ENCODE measurements around the gene SEMA4F. TPM values are rescaled to one million over a fixed set of nuclear protein-coding genes. Genes with fewer than 3 reads are reported as not detected.

SEMA4F gene
- total RNA-seq, 4 donors from 2014 or later, result 3.5 to 8.2 (median 4.6) TPM

- no peaks in the 10 kb centered on the region for H3K4me1 ChIP-seq
- no peak overlapping the region for H3K4me3 ChIP-seq
- H3K9me3 ChIP-seq, result no peaks in the 10 kb centered on the region
- no peak overlapping the region for H3K27ac ChIP-seq
- 83% methylated on average over 3 of the region's 3 CpGs for WGBS
- no peak for TF ChIP-seq POLR2AphosphoS5 (IDR thresholded peaks at IDR 0.05)
- TF ChIP-seq POLR2A (IDR thresholded peaks at IDR 0.05), result no peak
- no peak for TF ChIP-seq CTCF (IDR thresholded peaks at IDR 0.05)
- TF ChIP-seq EP300 (IDR thresholded peaks at IDR 0.05), result no peak
- H3K36me3 ChIP-seq, result no peaks in the 10 kb centered on the region
- no peak for DNase-seq (ENCODE audit: low spot score in 2 of 2)
- no peaks in the 10 kb centered on the region for H3K27me3 ChIP-seq
Observed at GRCh38 chr2:74632209-74632938, 21.7 kb upstream of the SEMA4F start.

GRCh38 chr2:74632939-74633312 is 21.1 kb upstream of the SEMA4F start:
- Histone ChIP-seq H3K4me1 (no peaks in the 10 kb centered on the region), H3K9me3 (no peaks in the 10 kb centered on the region), H3K4me3 (no peak overlapping the region), H3K27ac (no peak overlapping the region), H3K36me3 (no peaks in the 10 kb centered on the region), H3K27me3 (no peaks in the 10 kb centered on the region)
- no peak for TF ChIP-seq CTCF (IDR thresholded peaks at IDR 0.05)
- no peak for TF ChIP-seq POLR2AphosphoS5 (IDR thresholded peaks at IDR 0.05)
- TF ChIP-seq POLR2A (IDR thresholded peaks at IDR 0.05), result no peak
- TF ChIP-seq EP300 (IDR thresholded peaks at IDR 0.05), result no peak
- DNase-seq (ENCODE audit: low spot score in 2 of 2), result no peak

GRCh38 chr2:74639550-74639949 is 14.5 kb upstream of the SEMA4F start:
- Histone ChIP-seq H3K9me3 (no peaks in the 10 kb centered on the region), H3K4me3 (no peak overlapping the region), H3K27ac (no peak overlapping the region), H3K36me3 (no peaks in the 10 kb centered on the region), H3K4me1 (no peaks in the 10 kb centered on the region), H3K27me3 (peaks cover 6% of the 10 kb centered on the region)
- TF ChIP-seq POLR2AphosphoS5 (IDR thresholded peaks at IDR 0.05) (no peak), EP300 (IDR thresholded peaks at IDR 0.05) (no peak), POLR2A (IDR thresholded peaks at IDR 0.05) (no peak), CTCF (IDR thresholded peaks at IDR 0.05) (no peak)
- 80% methylated on average over 2 of the region's 2 CpGs for WGBS
- no peak for DNase-seq (ENCODE audit: low spot score in 2 of 2)

GRCh38 chr2:74645344-74645743 is 8.7 kb upstream of the SEMA4F start:
- Histone ChIP-seq H3K4me1 (no peaks in the 10 kb centered on the region), H3K36me3 (no peaks in the 10 kb centered on the region), H3K27me3 (peaks cover 25% of the 10 kb centered on the region), H3K4me3 (no peak overlapping the region), H3K9me3 (no peaks in the 10 kb centered on the region), H3K27ac (no peak overlapping the region)
- TF ChIP-seq CTCF (IDR thresholded peaks at IDR 0.05) (no peak), POLR2AphosphoS5 (IDR thresholded peaks at IDR 0.05) (no peak), POLR2A (IDR thresholded peaks at IDR 0.05) (no peak), EP300 (IDR thresholded peaks at IDR 0.05) (no peak)
- DNase-seq (ENCODE audit: low spot score in 2 of 2), result no peak
- WGBS, result 83% methylated on average over 4 of the region's 4 CpGs

- TF ChIP-seq EP300 (IDR thresholded peaks at IDR 0.05) (no peak), POLR2AphosphoS5 (IDR thresholded peaks at IDR 0.05) (no peak)
- no peaks in the 10 kb centered on the region for H3K4me1 ChIP-seq
- H3K36me3 ChIP-seq, result no peaks in the 10 kb centered on the region
- peaks cover 25% of the 10 kb centered on the region for H3K27me3 ChIP-seq
- WGBS, result 85% methylated on average over 2 of the region's 2 CpGs
- no peak for DNase-seq (ENCODE audit: low spot score in 2 of 2)
- H3K9me3 ChIP-seq, result no peaks in the 10 kb centered on the region
- H3K4me3 ChIP-seq, result no peak overlapping the region
- H3K27ac ChIP-seq, result no peak overlapping the region
Observed at GRCh38 chr2:74646201-74646600, 7.8 kb upstream of the SEMA4F start.
